Gastroesophageal sphincter (tissue), 4 donors: ENCODE results near the gene MSL3B.

Experiments
- ATAC-seq: fragments of 150-250 bp; one replicate; pipeline ENCODE4 v1.9.1; 2016; ENCODE audit warnings: mild to moderate bottlenecking, moderate library complexity
- H3K27ac ChIP-seq, 4 donors: fragments of 200-600 bp; sonication (generic) in 3 of 4; 1 replicate in 3 of 4; 2 replicates in 1 of 4; pipeline ENCODE4 v1.5.1; 2016 to 2019
- H3K27me3 ChIP-seq: fragments of 200-600 bp; sonication (generic); one replicate; pipeline ENCODE4 v1.5.1; 2019
- H3K36me3 ChIP-seq, 2 donors: fragments of 200-600 bp; sonication (generic); one replicate each; pipeline ENCODE4 v1.5.1; 2019; ENCODE audit warnings: control low read depth in 1 of 2
- H3K4me1 ChIP-seq, 3 donors: fragments of 200-600 bp; sonication (generic); 1 replicate in 2 of 3; 2 replicates in 1 of 3; pipeline ENCODE4 v1.5.1; 2016 to 2019; ENCODE audit warnings: control low read depth in 2 of 3
- H3K4me3 ChIP-seq, 2 donors: fragments of 200-600 bp; sonication (generic); one replicate each; pipeline ENCODE4 v1.5.1; 2019; ENCODE audit warnings: mild to moderate bottlenecking in 1 of 2, moderate library complexity in 1 of 2
- H3K9me3 ChIP-seq, 3 donors: fragments of 200-600 bp; sonication (generic); one replicate each; pipeline ENCODE4 v1.5.1; 2017 to 2019; ENCODE audit warnings: control low read depth in 2 of 3
- CTCF ChIP-seq, 4 experiments: fragments of 200-600 bp in 2 of 4; fragments of 450-650 bp in 2 of 4; sonication (generic) in 1 of 4; IDR thresholded peaks; one replicate each; pipeline ENCODE4 v1.5.1; 2017 to 2019; ENCODE audit warnings: antibody characterized with exemption in 4 of 4, mild to moderate bottlenecking in 2 of 4, moderate library complexity in 2 of 4
- EP300 ChIP-seq: sonication (generic); formaldehyde crosslinking; IDR thresholded peaks from one replicate; pipeline ENCODE4 v1.6.1; 2017; ENCODE audit warnings: antibody characterized with exemption, mild to moderate bottlenecking
- POLR2A ChIP-seq, 2 donors: fragments of 450-650 bp; IDR thresholded peaks; one replicate each; pipeline ENCODE4 v1.6.1; 2017; ENCODE audit warnings: antibody characterized with exemption in 2 of 2, mild to moderate bottlenecking in 2 of 2, moderate library complexity in 1 of 2
- POLR2AphosphoS5 ChIP-seq: sonication (generic); formaldehyde crosslinking; IDR thresholded peaks from one replicate; pipeline ENCODE4 v1.6.1; 2017; ENCODE audit warnings: antibody characterized with exemption
- WGBS, 2 donors: methylation state at CpG; one replicate each; pipeline ENCODE4 v1.1.5; 2018; ENCODE audit warnings: low coverage in 1 of 2; 5-methylcytosine and 5-hydroxymethylcytosine counted together

Gene MSL3B

DNA sequence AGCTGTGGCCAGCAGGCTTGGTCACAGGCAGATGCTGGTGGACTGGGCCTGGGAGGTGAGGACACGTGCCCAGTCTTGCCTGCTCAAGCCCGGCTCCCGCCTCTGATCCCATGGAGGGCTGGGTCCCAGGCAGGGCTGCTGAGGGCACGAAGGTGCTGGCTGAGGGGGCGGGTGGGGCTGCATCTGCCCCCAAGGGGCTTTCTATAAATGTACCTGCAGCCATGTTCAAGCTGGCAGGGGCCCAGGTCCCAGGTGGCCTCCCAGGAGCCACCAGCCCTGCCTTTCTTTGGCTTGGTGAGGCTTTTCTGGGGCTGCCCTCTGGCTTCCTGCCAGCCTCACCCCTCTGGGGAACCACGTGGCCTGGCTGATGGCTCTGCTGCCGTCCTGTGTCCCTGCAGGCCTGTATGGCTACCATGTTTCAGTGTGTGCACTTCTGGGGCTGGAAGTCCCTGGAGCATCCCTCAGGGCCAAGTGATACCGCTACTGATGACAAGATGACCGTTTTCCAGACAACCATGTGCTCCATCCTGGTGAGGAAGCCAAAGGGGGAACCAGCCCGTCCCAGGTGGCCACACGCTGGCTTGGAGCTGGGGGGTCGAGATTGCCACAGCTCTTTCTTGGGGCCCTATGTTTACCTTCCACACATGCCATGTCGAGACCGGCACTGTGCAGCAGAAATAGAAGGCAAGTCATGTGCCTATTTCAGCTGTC, 37.0 kb downstream of the MSL3B start:
- ATAC-seq: no peak
- Histone ChIP-seq H3K36me3 (no peaks in the 10 kb centered on the region), H3K9me3 (peaks cover 0 to 2% (median 0%) of the 10 kb centered on the region in 3 donors), H3K27ac (no peak overlapping the region), H3K27me3 (no peaks in the 10 kb centered on the region), H3K4me1 (peaks cover 0 to 9% (median 0%) of the 10 kb centered on the region in 3 donors), H3K4me3 (no peak overlapping the region)
- TF ChIP-seq POLR2A (IDR thresholded peaks at IDR 0.05) (no peak), EP300 (no peak), POLR2AphosphoS5 (no peak), CTCF (IDR thresholded peaks at IDR 0.05) (no peak)
- 80 to 83% methylated on average over 1 of the region's 14 CpGs for WGBS, 2 donors

DNA sequence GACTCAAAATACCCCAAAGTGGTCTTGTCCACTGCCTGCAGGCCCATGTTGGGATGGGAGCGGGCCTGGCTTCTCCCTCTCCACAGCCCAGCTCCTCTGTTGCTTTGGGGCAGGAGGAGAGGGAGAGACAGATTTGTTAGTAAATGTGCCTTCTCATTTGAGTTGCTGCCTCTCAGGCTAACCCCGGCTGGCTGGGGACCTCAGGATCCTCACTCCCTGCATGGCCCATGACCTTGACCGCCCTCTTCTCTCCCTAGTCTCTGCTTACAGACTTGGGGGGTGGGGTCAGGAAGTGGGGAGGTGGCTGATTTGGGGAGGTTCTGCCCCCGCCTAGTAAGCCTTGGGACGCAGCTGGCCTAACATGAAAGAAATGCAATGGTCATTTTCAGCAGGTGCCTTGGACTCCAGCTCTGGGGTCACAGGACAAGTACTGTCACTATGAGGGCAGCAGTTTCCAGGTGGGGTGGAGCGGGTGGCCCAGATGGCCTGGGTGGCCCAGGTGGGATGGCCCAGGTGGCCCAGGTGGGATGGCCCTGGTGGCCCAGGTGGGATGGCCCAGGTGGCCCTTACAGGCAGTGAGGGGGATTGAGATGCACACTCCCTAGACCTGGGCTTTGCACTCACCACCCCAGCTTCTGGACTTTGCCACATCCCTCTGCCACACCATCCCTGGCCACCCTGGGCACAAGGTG, 37.9 kb downstream of the MSL3B start:
- H3K9me3 ChIP-seq: peaks cover 0 to 6% (median 0%) of the 10 kb centered on the region in 3 donors
- peaks cover 0 to 9% (median 0%) of the 10 kb centered on the region in 3 donors for H3K4me1 ChIP-seq
- H3K36me3 ChIP-seq: no peaks in the 10 kb centered on the region
- H3K4me3 ChIP-seq: no peak overlapping the region
- no peak overlapping the region for H3K27ac ChIP-seq
- H3K27me3 ChIP-seq: no peaks in the 10 kb centered on the region
- no peak for TF ChIP-seq POLR2AphosphoS5
- no peak for TF ChIP-seq POLR2A (IDR thresholded peaks at IDR 0.05)
- TF ChIP-seq EP300: no peak
- no peak for TF ChIP-seq CTCF (IDR thresholded peaks at IDR 0.05)
- 87% methylated on average over 3 of the region's 6 CpGs; no CpG with 5 or more reads in 1 of the 2 donors for WGBS, 2 donors
- no peak for ATAC-seq

DNA sequence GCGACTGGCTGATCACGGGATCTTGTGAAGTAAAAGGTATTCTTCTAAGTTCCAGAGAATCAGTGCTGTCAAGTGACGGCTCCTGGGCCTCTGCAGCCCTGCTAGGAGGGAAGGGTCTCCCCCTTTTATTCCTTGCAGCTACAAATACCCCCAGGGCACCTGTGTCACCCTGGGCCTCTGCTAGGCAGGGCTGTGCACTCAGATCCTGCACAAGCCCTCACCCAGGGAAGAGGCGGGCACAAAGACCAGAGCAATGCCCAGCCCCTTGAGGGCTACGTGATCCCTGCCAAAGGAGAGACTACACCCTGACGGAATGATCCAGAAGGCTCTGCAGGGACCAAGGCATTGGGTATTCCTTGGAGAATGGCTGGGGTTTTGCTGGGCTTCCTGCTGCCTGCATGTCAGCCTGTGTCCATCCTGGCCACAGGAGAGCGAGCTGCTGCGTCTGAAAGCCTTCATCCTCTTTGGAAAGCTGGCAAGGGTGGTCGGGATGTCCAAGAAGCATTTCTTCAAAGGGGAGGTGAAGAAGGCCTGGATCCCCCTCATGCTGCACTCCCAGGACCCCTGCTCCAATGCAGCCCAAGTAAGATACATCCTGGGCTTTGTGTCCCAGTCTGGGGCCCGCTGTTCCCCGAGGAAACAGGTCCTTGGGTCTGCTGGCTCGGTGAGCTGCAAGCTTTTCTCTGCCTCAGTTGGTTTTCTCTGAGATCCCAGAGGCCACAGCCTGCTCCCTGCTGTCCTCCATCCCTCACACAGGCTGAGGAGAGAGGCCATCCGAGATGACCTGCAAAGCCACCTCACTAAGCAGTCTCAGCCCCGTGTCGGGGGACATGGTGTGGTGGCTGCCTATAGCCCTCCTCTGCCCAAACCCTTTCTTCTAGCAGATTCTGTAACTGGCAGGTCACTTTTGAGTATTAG, 38.7 kb downstream of the MSL3B start:
- Histone ChIP-seq H3K4me1 (peaks cover 0 to 9% (median 0%) of the 10 kb centered on the region in 3 donors), H3K27ac (no peak overlapping the region), H3K27me3 (no peaks in the 10 kb centered on the region), H3K4me3 (no peak overlapping the region), H3K9me3 (peaks cover 0 to 6% (median 0%) of the 10 kb centered on the region in 3 donors), H3K36me3 (no peaks in the 10 kb centered on the region)
- WGBS, 2 donors: 81 to 97% methylated on average over 4 to 9 of the region's 15 CpGs
- no peak for TF ChIP-seq POLR2A (IDR thresholded peaks at IDR 0.05)
- no peak for TF ChIP-seq EP300
- TF ChIP-seq POLR2AphosphoS5: no peak
- no peak for TF ChIP-seq CTCF (IDR thresholded peaks at IDR 0.05)
- ATAC-seq: no peak

GRCh38 chr2:233828546-233829192, 39.5 kb downstream of the MSL3B start:
- ATAC-seq: no peak
- Histone ChIP-seq H3K4me1 (peaks cover 0 to 9% (median 0%) of the 10 kb centered on the region in 3 donors), H3K4me3 (no peak overlapping the region), H3K36me3 (no peaks in the 10 kb centered on the region), H3K27ac (no peak overlapping the region), H3K9me3 (peaks cover 0 to 6% (median 0%) of the 10 kb centered on the region in 3 donors), H3K27me3 (no peaks in the 10 kb centered on the region)
- 70% methylated on average over 2 of the region's 24 CpGs; no CpG with 5 or more reads in 1 of the 2 donors for WGBS, 2 donors
- TF ChIP-seq EP300: no peak
- TF ChIP-seq POLR2AphosphoS5: no peak
- TF ChIP-seq POLR2A (IDR thresholded peaks at IDR 0.05): no peak
- TF ChIP-seq CTCF (IDR thresholded peaks at IDR 0.05): no peak
